Panc1 (cell line): ENCODE results near the gene RNASE7.

Experiments used
- POLR2AphosphoS5 ChIP-seq: IDR thresholded peaks from 2 replicates; pipeline ENCODE4 v1.6.1; 2012; ENCODE audit warnings: mild to moderate bottlenecking, low read depth, low read length, moderate library complexity
- TCF7L2 ChIP-seq: IDR thresholded peaks from 2 replicates; pipeline ENCODE4 v1.6.1; 2011; ENCODE audit warnings: mild to moderate bottlenecking, low read depth, low read length, inconsistent platforms
- TF ChIP-seq, protein P1 (sequence below): fragments of 450-650 bp; IDR thresholded peaks from 2 replicates; pipeline ENCODE4 v1.5.1; 2017; ENCODE audit warnings: mild to moderate bottlenecking
- TF ChIP-seq, protein P2 (sequence below), 2 experiments: IDR thresholded peaks; 2 replicates each; pipeline ENCODE4 v1.6.1; 2011 to 2012; ENCODE audit warnings: low read depth in 2 of 2, control low read depth in 1 of 2, low read length in 1 of 2, mild to moderate bottlenecking in 1 of 2, moderate library complexity in 1 of 2; ENCODE audit not compliant: insufficient read depth in 1 of 2

DNA sequence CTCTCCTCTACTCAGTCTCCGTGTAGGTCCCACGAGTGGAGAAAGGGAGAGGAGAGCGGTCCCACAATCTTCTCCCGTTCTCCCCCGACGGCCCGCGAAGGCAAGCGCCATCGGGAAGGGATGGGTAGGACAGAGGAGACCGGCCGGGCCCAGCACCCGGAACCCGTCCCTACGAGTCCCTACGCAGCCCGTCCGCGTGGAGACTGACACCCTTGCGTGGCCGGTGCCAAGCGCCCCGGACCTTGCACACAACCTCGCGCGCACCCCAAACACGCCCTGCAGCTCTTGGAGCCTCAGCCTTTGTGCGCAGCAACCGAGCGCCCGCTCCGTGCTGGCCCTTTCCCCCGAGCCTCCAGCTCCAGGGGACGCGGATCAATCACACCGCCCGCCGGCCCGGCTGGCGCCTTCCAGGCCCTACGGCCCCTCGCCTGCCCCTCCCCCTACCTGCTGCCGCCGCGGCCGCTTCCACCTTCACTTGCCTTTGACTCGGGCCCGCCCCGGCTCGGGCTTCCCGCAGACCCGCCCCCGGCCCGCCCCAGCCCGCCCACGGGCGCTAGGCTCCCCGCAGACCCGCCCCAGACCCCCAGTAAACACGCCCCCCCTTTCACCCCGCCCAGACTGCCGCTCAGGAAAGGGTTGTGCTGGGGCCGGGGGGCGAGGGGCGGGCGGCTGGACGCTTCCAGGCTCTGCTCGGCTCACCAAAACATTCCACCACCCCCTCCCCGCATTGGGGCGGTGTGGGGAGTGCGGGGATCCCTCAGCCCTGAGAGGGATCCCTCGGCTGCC is 17.4 kb upstream of the RNASE7 start, which contains the start of gene NDRG2:
- TF ChIP-seq, protein P1, sequence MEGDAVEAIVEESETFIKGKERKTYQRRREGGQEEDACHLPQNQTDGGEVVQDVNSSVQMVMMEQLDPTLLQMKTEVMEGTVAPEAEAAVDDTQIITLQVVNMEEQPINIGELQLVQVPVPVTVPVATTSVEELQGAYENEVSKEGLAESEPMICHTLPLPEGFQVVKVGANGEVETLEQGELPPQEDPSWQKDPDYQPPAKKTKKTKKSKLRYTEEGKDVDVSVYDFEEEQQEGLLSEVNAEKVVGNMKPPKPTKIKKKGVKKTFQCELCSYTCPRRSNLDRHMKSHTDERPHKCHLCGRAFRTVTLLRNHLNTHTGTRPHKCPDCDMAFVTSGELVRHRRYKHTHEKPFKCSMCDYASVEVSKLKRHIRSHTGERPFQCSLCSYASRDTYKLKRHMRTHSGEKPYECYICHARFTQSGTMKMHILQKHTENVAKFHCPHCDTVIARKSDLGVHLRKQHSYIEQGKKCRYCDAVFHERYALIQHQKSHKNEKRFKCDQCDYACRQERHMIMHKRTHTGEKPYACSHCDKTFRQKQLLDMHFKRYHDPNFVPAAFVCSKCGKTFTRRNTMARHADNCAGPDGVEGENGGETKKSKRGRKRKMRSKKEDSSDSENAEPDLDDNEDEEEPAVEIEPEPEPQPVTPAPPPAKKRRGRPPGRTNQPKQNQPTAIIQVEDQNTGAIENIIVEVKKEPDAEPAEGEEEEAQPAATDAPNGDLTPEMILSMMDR = no peak
- TF ChIP-seq, protein P2, sequence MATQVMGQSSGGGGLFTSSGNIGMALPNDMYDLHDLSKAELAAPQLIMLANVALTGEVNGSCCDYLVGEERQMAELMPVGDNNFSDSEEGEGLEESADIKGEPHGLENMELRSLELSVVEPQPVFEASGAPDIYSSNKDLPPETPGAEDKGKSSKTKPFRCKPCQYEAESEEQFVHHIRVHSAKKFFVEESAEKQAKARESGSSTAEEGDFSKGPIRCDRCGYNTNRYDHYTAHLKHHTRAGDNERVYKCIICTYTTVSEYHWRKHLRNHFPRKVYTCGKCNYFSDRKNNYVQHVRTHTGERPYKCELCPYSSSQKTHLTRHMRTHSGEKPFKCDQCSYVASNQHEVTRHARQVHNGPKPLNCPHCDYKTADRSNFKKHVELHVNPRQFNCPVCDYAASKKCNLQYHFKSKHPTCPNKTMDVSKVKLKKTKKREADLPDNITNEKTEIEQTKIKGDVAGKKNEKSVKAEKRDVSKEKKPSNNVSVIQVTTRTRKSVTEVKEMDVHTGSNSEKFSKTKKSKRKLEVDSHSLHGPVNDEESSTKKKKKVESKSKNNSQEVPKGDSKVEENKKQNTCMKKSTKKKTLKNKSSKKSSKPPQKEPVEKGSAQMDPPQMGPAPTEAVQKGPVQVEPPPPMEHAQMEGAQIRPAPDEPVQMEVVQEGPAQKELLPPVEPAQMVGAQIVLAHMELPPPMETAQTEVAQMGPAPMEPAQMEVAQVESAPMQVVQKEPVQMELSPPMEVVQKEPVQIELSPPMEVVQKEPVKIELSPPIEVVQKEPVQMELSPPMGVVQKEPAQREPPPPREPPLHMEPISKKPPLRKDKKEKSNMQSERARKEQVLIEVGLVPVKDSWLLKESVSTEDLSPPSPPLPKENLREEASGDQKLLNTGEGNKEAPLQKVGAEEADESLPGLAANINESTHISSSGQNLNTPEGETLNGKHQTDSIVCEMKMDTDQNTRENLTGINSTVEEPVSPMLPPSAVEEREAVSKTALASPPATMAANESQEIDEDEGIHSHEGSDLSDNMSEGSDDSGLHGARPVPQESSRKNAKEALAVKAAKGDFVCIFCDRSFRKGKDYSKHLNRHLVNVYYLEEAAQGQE (IDR thresholded peaks at IDR 0.05; ENCODE audit: insufficient read depth in 1 of 2, low read depth in 2 of 2, low read length in 1 of 2) = no peak
- TF ChIP-seq TCF7L2 (no peak), POLR2AphosphoS5 (no peak)
